Ureter (tissue), 1 donor: Measurements from ENCODE around the gene FGF14. TPM values are rescaled to one million over a fixed set of nuclear protein-coding genes. Genes with fewer than 3 reads are reported as not detected.

ENCODE experiments used
- DNase-seq: peaks from one replicate; pipeline ENCODE4 v3.0.0-alpha.2; 2020; ENCODE audit warnings: low spot score
- total RNA-seq: library from RNA; stranded (reverse); gene quantifications from one replicate; pipeline ENCODE4 v1.2.4, GENCODE V29; 2023
- donor health status: DM: yes; HTN: yes; CAD: no.

The FGF14 gene
- total RNA-seq, 1 donor from 2014 or later, result 0.68 TPM

- DNase-seq, result no peak
Measured at GRCh38 chr13:102250448-102250847, 151.4 kb downstream of the FGF14 start.

- DNase-seq, result no peak
Measured at GRCh38 chr13:102244607-102245227, 157.1 kb downstream of the FGF14 start.

DNA sequence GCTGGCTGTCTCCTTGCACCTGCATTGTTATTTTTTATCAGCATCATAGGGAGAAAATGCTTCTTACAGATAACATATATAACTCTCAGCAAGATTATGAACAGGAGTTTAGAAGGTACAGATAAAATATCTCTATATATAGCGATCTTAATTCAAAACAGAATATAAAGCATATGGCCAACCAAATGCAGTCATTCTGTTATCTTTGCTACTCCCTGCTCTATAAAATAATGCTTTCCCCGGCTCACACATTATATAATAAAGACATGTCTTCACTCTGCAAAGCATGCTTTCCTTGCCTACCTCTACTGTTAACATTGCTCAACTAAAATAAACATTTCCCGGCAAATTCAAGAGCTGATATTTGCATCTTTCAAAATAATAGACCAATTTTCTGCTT, 161.7 kb downstream of the FGF14 start:
- DNase-seq, result no peak

DNA sequence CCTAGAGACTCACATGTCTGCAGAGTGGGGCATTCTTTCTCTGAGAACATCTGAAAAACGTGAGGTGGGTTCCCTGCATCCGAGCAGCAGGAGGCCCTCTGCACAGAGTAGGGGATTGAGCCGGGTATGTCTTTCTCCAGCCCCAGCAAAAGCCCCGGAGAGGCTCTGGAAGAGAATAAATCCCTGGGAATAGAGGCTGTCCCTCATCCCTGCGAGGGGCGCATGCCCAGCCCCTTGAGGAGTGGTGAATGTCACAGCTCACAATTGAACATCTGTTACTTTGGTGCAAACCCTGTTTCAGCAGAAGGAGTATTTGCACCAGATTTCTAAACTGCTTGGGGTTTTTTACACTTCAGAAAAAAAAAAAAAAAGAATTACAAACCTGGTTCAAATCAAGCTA, 164.6 kb downstream of the FGF14 start:
- no peak for DNase-seq

GRCh38 chr13:102236830-102237229, 165.0 kb downstream of the FGF14 start:
- DNase-seq, result no peak

DNA sequence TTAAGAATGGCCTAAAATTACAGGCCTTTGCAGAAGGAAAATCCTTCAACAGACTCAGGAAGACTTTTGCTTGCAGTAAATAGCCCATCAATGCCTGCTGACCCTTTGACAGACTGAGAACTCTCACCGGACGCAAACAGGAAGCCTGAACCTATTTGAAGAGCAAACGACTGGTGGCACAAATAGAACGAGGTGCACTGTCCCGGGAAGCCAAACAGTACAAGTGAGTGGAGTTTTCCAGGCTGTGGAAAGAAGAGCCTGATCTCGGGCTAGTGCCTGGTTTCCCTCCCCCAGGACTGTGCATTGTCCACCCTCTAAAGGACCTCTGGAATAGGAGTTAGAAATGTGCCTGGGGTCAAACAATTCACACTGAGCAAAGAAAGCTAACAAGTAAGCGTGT, 165.5 kb downstream of the FGF14 start:
- no peak for DNase-seq

- DNase-seq, result no peak
Measured at GRCh38 chr13:102235689-102236088, 166.2 kb downstream of the FGF14 start.

GRCh38 chr13:102234618-102235017, 167.2 kb downstream of the FGF14 start:
- no peak for DNase-seq

DNA sequence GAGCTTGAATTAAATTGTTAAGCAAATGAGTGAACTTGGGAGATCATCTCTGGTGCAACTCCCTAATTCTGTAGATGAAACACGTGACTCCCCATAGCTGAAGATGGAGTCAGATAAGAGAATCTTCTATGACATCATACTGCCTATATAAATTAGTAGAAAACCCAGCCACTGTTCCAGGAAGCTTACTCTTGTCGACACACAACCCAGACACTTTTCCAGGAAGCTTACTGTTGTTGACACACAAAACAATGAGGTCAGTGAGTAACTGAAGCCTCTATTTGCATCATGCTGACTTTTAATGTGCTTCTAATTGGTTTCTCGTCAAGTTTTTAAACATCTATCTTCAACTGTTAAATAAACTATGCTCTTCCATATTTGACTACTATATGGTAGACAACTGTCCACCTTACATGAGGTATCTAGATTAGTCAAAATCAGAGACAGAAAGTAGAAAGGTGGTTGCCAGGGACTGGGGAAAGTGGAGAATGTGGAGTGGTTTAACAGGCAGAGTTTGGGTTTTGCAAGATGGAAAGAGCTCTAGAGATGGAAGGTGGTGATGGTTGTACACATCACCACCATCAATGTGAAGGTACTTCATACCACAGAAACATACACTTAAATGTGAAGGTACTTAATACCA, 168.2 kb downstream of the FGF14 start:
- no peak for DNase-seq

DNA sequence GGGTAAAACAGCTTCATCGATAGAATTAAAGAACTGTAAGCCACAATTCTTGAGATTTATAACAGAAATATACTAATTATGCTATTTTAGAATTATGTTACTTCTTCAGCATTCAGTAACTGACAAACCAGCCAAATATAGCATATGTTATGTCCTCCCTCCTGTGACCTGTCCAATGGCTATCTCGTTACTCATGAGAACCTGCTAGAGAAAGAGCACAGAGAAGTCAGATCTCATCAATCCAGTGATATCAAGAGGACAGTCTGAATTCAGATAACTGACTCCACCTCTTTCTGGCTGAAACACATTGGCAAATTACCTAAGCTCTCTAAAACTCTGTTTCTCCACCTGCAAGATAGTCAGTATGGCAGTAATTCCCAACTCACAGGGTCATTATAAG, 170.4 kb downstream of the FGF14 start:
- DNase-seq, result no peak

GRCh38 chr13:102227741-102228140, 174.1 kb downstream of the FGF14 start:
- DNase-seq, result no peak

DNA sequence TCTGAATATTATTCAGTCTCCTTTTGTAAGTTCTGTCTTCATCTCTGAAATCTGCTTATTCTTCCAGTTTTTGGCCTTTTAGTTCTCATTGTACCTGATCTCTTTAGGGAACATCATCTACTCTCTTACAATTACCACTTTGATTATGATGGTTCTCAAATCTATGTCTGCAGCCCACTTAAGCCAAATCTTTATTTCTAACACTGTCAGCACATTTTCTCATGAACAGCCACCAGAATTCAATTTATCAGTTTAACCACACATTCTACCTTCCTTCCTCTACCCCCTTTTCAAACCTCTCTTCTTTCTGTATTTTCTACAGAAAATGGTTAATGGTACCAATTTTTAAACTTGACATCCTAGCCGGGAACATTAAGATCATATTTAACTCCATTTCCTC, 175.3 kb downstream of the FGF14 start:
- DNase-seq, result no peak

- DNase-seq, result no peak
Measured at GRCh38 chr13:102225892-102226291, 176.0 kb downstream of the FGF14 start.

GRCh38 chr13:102220681-102221228, 181.1 kb downstream of the FGF14 start:
- DNase-seq, result no peak

GRCh38 chr13:102214956-102215355, 186.9 kb downstream of the FGF14 start:
- no peak for DNase-seq

- no peak for DNase-seq
Measured at GRCh38 chr13:102212729-102213128, 189.1 kb downstream of the FGF14 start.

DNA sequence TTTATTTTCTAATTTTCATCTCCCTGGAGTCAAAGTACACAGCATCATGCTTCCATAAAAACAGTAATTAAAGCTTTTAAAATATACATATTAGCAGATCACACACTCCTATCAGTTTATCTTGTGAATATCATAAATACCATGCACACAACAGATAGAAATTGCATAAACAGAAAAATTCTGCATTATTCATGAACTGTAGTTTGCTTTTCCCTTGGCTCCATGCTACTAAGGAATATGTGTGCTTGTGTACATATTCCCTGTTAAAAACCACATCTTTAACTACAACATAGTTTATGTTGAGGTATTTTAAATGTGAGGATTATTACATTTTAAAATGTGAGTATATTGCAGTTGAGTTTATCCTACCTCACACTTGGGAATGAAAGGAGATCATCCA, 193.5 kb downstream of the FGF14 start:
- DNase-seq, result no peak

DNA sequence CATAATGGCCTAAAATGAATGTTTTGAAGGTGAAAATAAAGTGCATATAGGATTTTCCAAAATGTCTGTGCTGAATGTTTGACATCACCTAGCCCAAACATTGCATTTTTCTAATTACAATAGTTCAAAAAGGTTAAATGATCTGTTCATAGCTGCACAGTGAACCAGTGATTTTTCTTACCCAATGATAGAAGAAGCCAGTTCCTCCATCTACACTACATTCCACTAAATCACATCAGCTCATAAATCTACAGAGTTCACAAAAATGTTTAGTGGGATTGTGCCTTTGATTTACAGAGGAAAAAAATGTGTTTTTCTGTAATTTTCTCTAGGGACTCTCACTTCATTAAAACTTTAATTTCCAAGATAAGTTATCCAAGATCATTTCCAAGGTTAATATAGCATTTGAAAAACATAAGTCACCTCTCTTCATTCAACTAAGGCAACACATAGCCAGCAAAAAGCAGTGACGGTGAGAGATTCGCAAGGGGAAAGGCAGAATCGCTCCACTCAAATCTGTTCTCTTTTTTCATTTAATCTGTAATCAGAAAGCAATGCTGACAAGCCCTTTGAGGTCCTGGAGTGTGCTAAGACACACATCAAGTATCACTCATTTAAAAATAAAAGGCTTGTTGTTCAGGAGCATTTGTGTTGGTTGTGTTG, 194.0 kb downstream of the FGF14 start:
- no peak for DNase-seq

DNA sequence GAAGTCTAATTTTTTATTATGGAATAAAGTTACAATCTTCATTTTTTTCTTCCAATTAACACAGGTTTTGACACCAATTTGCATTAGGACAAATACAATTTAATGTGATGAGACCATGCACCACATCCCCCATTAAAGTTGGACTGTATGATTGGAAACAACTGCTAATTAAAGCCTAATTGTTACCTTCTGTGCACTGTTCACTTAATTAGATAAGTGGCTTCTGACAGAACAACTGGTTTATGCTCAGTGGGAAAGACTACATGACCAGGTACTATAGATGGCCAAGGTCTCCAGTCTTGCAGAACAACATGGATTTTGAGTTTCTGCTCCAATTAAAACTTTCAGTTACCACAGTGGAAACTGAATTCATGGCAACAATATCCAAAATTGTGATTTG, 198.1 kb downstream of the FGF14 start:
- DNase-seq, result no peak

- DNase-seq, result no peak
Measured at GRCh38 chr13:102198418-102199311, 203.2 kb downstream of the FGF14 start.

- no peak for DNase-seq
Measured at GRCh38 chr13:102197193-102197592, 204.7 kb downstream of the FGF14 start.
